CD4-positive, alpha-beta T cell treated with Interleukin-10 for 1 hour (primary cell): ENCODE measurements around the gene RAB5B.
"Not testable (repeated sequence)": the region's sequence is repeated elsewhere in the genome, so short reads cannot be mapped to it uniquely, and the experiment has no call there.

Experiments
- DNase-seq: peaks from one replicate; pipeline ENCODE4 v3.0.0-alpha.2; 2020

Gene RAB5B

GRCh38 chr12:56020423-56021184, 46.7 kb downstream of the RAB5B start, which contains the start of gene IKZF4:
IKZF4 (plus strand) TSS chr12:56021043; CDS start chr12:56021494, 451 bp downstream.
- DNase-seq: peak; percentile 32

GRCh38 chr12:56021889-56022497, 48.1 kb downstream of the RAB5B start:
- no peak for DNase-seq

GRCh38 chr12:56028511-56029165, 54.8 kb downstream of the RAB5B start:
- DNase-seq: no peak

GRCh38 chr12:56029166-56029519, 55.3 kb downstream of the RAB5B start:
- DNase-seq: no peak

GRCh38 chr12:56029666-56030293, 55.9 kb downstream of the RAB5B start:
- DNase-seq: peak; percentile 63

- DNase-seq: no peak
Observed at GRCh38 chr12:56031987-56032386, 58.1 kb downstream of the RAB5B start.

GRCh38 chr12:56034586-56035332, 60.9 kb downstream of the RAB5B start:
- peak; percentile 43 for DNase-seq

GRCh38 chr12:56037161-56037560, 63.3 kb downstream of the RAB5B start:
- no peak for DNase-seq

- DNase-seq: no peak
Observed at GRCh38 chr12:56038022-56038655, 64.3 kb downstream of the RAB5B start.

- DNase-seq: no peak
Observed at GRCh38 chr12:56040151-56040550, 66.3 kb downstream of the RAB5B start.

GRCh38 chr12:56040963-56041551, 67.2 kb downstream of the RAB5B start:
- no peak for DNase-seq

GRCh38 chr12:56041552-56042429, 67.9 kb downstream of the RAB5B start, which contains the start of gene RPS26:
RPS26 (plus strand) TSS chr12:56041918; CDS start chr12:56042167, 249 bp downstream.
- peak; percentile 98 for DNase-seq

- not testable (repeated sequence) for DNase-seq
Observed at GRCh38 chr12:56042430-56042813, 68.5 kb downstream of the RAB5B start.

- DNase-seq: no peak
Observed at GRCh38 chr12:56042843-56043242, 69.0 kb downstream of the RAB5B start.
